D341Med (cell line): Measurements from ENCODE around the gene LIG3.
A peak's percentile ranks its signal among the peaks of the same experiment; 100 is the strongest.
"Not testable (repeated sequence)": the region's sequence is repeated elsewhere in the genome, so short reads cannot be mapped to it uniquely, and the experiment has no call there.

Experiments used
- DNase-seq: peaks from one replicate; pipeline ENCODE4 v3.0.0; 2012; ENCODE audit warnings: low spot score

LIG3 gene

DNA sequence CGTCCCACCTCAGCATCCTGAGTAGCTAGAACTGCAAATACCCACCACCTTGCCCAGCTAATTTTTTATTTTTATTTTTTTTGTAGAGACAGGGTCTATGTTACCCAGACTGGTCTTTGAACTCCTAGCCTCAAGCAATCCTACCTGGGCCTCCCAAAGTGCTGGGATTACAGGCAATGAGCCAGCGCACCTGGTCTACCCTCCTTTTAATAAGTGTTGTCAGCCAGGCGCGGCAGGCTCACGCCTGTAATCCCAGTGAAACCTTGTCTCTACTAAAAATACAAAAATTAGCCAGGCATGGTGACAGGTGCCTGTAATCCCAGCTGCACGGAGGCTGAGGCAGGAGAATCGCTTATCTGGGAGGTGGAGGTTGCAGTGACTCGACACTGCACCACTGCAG lies 63.9 kb downstream of the LIG3 start:
- DNase-seq, result no peak

DNA sequence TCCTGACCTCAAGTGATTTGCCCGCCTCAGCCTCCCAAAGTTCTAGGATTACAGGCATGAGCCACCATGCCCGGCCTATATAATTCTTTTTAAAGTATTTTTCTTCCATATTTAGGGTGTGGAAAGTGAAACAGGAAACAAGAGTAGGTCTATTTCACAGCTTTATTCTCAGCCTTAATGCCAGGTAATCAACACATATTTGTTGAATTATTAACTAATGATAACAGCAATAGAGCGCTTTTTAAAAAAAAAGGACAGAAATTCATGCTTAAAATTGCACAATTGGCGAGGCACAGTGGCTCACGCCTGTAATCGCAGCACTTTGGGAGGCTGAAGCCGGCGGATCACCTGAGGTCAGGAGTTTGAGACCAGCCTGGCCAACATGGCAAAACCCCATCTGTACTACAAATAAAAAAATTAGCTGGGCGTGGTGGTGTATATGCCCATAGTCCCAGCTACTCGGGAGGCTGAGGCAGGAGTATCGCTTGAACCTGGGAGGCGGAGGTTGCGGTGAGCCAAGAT lies 65.2 kb downstream of the LIG3 start:
- DNase-seq, result not testable (repeated sequence)

DNA sequence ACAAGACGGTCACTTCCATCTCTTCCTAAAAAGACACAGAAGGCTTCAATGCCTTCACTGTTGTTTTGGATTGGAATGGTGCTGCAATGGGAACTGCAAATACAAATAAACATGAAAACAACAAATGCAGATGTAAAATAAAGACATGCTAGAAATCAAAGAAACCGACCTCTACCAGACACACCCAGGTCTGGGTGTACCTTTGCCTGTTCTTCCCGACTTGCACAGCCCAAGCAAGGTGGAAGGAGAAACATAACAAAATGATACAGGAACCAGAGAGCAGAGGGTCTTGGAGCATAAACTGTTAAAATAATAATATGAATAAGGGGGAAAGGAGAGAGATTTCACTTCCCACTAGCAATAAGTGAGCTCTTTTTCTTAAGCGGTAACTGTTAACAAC lies 65.9 kb downstream of the LIG3 start:
- no peak for DNase-seq

DNA sequence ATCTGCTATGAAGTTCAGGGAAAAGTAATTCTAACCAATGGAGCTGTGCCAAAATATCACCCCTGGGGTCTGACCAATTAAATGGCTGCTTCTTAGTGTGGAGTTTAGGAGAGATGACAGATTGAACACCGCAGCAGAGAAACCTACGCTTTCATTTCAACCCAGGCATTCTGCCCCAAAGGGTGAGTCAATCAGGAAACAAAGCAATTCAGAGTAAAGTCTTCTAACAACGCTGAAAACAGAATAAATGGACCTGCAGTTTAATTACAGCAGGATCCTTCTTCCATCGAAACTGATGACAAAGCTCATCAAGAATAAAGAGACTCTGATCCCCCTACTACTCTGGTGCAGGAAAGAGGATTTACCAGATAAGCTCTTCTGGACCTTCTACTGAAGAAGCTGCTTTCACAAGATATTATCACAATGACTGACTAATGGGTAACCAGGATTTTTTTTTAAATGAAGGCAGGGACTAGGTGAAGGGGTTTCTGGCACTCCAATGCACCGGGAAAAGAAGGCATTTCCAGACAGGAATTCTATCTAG lies 66.5 kb downstream of the LIG3 start:
- peak; percentile 82 for DNase-seq

DNA sequence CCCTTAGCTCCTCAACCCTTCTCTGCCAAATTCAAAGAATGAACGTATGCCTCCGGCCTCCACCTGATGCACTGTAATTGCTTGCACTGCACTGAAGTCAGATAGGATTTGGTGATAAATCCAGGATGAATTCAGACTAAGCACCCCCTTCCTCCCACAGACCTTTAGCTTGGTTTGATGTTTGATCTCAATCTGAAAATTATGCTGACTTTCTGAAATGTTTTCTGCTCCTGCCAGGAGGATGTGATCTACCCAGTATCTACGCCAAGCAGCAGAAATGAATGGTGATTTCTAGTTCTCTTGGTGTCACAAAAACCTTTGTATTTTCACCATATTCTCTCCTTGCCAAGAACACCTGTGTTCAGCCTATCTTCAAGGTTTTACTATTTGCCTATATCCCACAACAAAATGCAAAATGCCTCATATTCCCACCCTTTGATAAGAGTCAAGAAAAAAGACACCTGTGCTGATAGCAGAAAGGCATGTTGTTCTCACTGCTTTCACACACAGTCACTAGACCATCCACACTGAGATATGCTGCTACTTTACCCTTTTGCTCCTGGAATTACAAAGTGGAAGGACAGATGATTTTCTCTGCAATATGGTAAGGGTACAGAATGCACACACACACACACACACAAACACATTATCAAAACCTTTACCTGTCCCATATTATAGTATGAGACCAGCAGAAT lies 68.5 kb downstream of the LIG3 start:
- no peak for DNase-seq

DNA sequence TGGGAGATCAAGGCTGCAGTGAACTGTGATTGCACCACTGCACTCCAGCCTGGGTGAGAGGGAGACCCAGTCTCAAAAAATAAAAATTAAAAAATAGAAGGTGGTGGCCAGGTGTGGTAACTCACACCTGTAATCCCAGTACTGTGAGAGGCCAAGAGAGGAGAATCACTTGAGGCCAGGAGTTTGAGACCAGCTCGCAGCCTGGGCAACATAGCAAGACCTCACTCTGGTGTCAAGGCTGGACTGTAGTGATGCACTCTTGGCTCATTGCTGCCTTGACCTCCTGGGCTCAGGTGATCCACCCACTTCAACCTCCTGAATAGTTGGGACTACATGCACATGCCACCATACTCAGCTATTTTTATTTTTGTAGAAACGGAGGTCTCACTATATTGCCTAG lies 69.9 kb downstream of the LIG3 start:
- no peak for DNase-seq

DNA sequence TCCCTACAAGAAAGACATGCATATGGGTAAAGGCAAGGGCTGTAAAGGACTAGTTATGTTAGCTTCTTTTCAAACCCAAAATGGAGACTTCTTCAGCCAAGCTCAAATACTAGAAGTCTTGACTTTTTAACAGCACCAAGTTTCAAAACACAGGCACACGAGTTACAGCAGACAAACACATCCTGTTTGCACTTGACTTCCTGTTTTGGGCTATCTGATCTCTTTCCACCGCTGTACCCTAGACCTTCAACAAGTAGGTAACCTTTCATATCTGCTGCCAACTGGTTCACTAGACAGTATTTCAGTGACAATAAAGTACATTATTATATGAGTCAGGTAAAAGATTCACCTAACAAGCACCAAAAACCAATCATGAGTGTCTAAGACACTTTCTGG lies 70.9 kb downstream of the LIG3 start:
- DNase-seq, result no peak

DNA sequence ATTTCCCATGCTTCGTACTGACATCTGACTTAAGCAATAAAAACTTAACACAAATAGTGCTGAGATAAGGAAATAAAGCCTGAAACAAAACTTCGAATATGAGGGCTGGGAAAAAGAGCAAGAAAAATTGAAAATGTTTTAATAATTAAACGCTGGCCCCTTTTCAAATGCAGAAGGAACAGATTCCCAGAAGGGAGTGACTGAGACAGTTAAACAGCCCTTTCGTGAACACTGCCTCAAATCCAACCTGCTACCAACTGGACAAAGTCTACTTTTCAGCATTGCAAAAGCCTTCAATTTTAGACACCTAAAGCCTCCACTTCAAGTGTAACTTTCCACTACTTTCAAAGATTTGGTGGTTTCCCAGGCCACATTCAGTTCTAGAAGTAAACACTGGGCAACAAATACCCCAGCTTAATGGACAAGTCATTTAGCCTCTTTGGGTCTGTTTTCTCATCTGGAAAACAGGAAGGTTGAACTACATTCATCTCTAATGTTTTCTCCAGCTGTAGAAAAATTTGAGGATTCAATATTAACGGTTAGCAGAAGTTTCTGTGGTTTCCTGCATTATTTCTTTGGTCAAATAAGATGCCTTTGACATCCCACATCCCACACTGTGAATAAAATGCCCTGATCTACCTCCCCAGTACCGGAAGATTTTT lies 71.4 kb downstream of the LIG3 start:
- no peak for DNase-seq

GRCh38 chr17:35052241-35052610 lies 71.9 kb downstream of the LIG3 start:
- DNase-seq, result no peak

DNA sequence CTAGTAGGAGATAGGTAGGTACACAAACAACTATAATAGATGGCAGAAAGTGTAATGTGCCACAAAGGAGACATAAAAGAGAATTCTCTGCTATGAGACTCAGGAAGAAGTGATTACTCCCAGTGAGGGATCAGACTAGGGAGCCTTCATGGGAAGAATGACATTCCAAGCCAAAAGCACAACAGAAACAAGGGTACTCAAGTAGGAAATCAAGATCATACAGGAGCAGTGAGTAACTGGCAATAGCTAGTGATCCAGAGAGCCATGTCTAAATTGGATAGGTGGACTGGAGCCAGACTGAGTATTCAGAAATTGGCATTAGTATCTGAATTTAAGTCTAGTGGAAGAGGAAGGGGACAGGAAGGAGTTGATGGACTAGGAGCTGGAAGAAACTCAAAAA lies 72.5 kb downstream of the LIG3 start:
- DNase-seq, result no peak

GRCh38 chr17:35053204-35053603 lies 72.9 kb downstream of the LIG3 start:
- DNase-seq, result no peak

DNA sequence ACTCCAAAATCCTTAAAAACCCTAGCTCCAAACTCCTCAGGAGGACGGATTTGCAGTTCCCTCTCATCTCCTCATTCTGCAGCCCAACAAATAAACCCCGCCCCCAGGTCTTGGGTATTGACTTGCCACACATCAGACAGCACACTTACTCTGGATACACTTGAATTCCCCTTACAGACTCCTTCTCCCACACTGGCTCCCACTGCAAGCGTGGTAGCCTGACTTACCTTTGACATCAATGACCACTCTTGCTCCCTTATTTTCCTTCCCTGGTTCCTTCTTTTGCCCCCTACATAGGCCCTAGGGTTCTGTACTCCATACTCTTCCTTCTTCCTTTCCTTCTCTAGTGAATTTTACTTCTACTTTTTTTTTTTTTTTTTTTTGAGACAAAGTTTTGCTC lies 75.7 kb downstream of the LIG3 start:
- no peak for DNase-seq

DNA sequence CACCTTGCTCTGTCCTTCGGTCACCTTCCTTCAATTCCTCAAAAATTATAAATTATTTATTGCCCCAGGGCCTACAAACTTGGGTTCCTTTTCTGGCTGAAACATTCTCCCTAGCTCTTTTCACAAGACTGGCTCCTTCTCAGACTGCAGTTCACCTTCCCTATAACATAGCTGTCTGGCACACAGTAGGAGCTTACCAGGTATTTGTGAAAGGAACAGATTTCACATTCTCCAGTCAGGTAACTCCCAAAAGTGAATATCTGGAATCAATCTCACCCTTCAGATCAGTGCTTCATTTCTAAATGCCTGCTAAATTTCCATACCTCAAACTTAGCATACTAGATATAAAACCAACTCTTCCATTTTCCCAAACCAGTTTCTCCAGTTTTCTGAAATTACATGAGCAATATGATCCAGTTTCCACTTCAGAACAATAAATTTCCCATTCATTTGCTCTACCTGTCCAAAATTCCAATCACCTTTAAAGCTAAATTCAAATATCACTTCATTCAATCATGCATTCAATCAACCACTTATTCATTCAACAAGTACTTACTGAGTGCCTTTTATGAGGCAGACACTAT lies 77.1 kb downstream of the LIG3 start:
- DNase-seq, result no peak
